Adrenal gland (tissue), 5 donors: ENCODE measurements around the gene FRK.
"Not testable (repeated sequence)": the region's sequence is repeated elsewhere in the genome, so short reads cannot be mapped to it uniquely, and the experiment has no call there.

Source experiments
- POLR2A ChIP-seq, 2 donors: fragments of 450-650 bp; IDR thresholded peaks; one replicate each; pipeline ENCODE4 v1.6.1; 2017; ENCODE audit warnings: antibody characterized with exemption in 2 of 2, mild to moderate bottlenecking in 2 of 2, moderate library complexity in 1 of 2
- TF ChIP-seq, protein P1 (sequence below), 6 experiments: fragments of 450-650 bp in 4 of 6; fragments of 200-600 bp in 2 of 6; sonication (generic) in 1 of 6; IDR thresholded peaks; 1 replicate in 5 of 6; 2 replicates in 1 of 6; pipeline versions ENCODE4 v1.5.1 to v1.8.0; 2016 to 2021; ENCODE audit warnings: antibody characterized with exemption in 6 of 6, mild to moderate bottlenecking in 2 of 6, moderate library complexity in 1 of 6
- donor health status: DM: no; HTN: no; CAD: no.

DNA sequence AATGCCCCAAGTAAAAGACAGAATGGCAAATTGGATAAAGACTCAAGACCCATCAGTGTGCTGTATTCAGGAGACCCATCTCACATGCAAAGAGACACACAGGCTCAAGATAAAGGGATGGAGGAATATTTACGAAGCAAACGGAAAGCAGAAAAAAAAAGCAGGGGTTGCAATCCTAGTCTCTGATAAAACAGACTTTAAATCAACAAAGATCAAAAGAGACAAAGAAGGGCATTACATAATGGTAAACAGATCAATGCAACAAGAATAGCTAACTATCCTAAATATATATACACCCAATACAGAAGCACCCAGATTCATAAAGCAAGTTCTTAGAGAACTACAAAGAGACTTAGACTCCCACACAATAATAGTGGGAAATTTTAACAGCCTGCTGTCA lies 123.2 kb downstream of the FRK start:
- TF ChIP-seq, protein P1, sequence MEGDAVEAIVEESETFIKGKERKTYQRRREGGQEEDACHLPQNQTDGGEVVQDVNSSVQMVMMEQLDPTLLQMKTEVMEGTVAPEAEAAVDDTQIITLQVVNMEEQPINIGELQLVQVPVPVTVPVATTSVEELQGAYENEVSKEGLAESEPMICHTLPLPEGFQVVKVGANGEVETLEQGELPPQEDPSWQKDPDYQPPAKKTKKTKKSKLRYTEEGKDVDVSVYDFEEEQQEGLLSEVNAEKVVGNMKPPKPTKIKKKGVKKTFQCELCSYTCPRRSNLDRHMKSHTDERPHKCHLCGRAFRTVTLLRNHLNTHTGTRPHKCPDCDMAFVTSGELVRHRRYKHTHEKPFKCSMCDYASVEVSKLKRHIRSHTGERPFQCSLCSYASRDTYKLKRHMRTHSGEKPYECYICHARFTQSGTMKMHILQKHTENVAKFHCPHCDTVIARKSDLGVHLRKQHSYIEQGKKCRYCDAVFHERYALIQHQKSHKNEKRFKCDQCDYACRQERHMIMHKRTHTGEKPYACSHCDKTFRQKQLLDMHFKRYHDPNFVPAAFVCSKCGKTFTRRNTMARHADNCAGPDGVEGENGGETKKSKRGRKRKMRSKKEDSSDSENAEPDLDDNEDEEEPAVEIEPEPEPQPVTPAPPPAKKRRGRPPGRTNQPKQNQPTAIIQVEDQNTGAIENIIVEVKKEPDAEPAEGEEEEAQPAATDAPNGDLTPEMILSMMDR (IDR thresholded peaks at IDR 0.05) = not testable (repeated sequence)
- not testable (repeated sequence) for TF ChIP-seq POLR2A (IDR thresholded peaks at IDR 0.05)
